Activated T-cell treated with anti-CD3 and anti-CD28 coated beads for 4 hours (primary cell): ENCODE results near the gene FANCC.
"Not testable (repeated sequence)": the region's sequence is repeated elsewhere in the genome, so short reads cannot be mapped to it uniquely, and the experiment has no call there.

ENCODE experiments used
- DNase-seq: peaks from one replicate; pipeline ENCODE4 v3.0.0-alpha.2; 2020

FANCC gene

GRCh38 chr9:95276395-95276954, 41.0 kb downstream of the FANCC start:
- DNase-seq = no peak

- DNase-seq = not testable (repeated sequence)
These were observed 43.3 kb downstream of the FANCC start for GRCh38 chr9:95274160-95274559.

- DNase-seq = no peak
These were observed 44.0 kb downstream of the FANCC start for GRCh38 chr9:95273369-95274022.

- no peak for DNase-seq
These were observed 44.7 kb downstream of the FANCC start for GRCh38 chr9:95272830-95273229.

GRCh38 chr9:95270790-95271189, 46.7 kb downstream of the FANCC start:
- no peak for DNase-seq

GRCh38 chr9:95269803-95270773, 47.4 kb downstream of the FANCC start:
- DNase-seq = not testable (repeated sequence)

GRCh38 chr9:95268681-95269080, 48.8 kb downstream of the FANCC start:
- no peak for DNase-seq

- DNase-seq = no peak
These were observed 50.9 kb downstream of the FANCC start for GRCh38 chr9:95266649-95267048.

- DNase-seq = no peak
These were observed 51.5 kb downstream of the FANCC start for GRCh38 chr9:95265960-95266359.

- DNase-seq = no peak
These were observed 52.4 kb downstream of the FANCC start for GRCh38 chr9:95264954-95265615.

- no peak for DNase-seq
These were observed 55.6 kb downstream of the FANCC start for GRCh38 chr9:95261890-95262289.

GRCh38 chr9:95250462-95251221, 66.9 kb downstream of the FANCC start:
- DNase-seq = no peak

- DNase-seq = no peak
These were observed 67.5 kb downstream of the FANCC start for GRCh38 chr9:95249986-95250385.

- DNase-seq = no peak
These were observed 71.0 kb downstream of the FANCC start for GRCh38 chr9:95246547-95246946.

- DNase-seq = no peak
These were observed 74.9 kb downstream of the FANCC start for GRCh38 chr9:95242613-95243012.

- no peak for DNase-seq
These were observed 78.4 kb downstream of the FANCC start for GRCh38 chr9:95239071-95239470.

GRCh38 chr9:95237336-95237735, 80.2 kb downstream of the FANCC start:
- no peak for DNase-seq

- DNase-seq = no peak
These were observed 87.5 kb downstream of the FANCC start for GRCh38 chr9:95230046-95230445.

GRCh38 chr9:95229230-95229915, 88.1 kb downstream of the FANCC start:
- DNase-seq = no peak

GRCh38 chr9:95226921-95227320, 90.6 kb downstream of the FANCC start:
- DNase-seq = no peak

- no peak for DNase-seq
These were observed 91.8 kb downstream of the FANCC start for GRCh38 chr9:95225726-95226106.
